HG03045 (cell line): Measurements from ENCODE around the gene FAM81B.
"Not testable (repeated sequence)": the region's sequence is repeated elsewhere in the genome, so short reads cannot be mapped to it uniquely, and the experiment has no call there.

ENCODE experiments used
- ATAC-seq: cut with Tn5 transposase; IDR thresholded peaks from one replicate; pipeline ENCODE4 v1.9.1; 2021; ENCODE audit warnings: mild to moderate bottlenecking, moderate library complexity; ENCODE audit not compliant: unreplicated experiment

FAM81B gene, protein sequence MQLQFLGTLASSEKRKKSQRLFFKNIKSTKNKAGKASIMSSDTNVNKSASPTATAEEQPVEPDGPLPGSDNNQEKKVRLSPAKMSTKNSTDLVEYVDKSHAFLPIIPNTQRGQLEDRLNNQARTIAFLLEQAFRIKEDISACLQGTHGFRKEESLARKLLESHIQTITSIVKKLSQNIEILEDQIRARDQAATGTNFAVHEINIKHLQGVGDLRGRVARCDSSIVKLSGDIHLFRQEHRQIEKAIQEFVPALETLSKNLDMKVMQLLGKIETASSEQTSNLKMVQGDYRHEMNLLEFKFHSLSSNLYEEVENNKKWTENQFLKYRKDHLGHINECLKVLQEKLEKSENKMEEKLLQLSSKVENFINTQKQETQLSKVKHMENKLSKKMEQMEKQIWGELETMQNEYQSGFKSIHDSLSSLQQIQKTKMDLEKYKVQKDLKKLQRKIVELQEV

DNA sequence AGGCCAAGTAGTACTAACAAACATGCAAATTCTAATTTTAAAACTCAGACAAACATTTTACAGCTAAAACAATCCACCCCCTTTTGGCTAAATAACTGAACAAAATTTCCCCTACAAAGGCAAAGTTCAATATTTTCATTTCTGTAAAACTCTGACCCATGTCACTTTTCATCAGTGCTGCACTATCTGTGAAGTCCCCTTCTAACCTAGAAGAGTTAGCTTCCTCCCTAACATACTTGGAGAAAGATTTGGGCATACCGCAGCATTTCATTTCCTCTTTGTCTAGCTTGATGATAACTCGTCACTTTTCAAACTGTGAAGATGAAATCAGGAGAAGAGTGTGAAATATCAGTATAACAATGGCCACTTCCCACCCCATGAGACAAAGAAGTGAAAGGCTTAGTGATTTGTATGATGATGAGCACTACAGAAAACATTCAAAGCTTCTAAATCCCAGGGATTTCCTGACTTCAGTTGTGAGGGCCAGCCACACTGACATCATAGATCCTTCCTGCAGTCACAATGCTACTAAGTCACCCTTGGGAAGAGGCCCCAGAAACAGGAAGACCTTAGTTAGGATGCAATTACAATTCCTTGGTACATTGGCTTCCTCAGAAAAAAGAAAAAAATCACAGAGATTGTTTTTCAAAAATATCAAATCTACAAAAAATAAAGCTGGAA is at the start of gene FAM81B:
Gene FAM81B (plus strand): TSS at position 555 of the 681 bp plus-strand sequence. CDS start 24 bp downstream, at position 579.
- ATAC-seq, result no peak

DNA sequence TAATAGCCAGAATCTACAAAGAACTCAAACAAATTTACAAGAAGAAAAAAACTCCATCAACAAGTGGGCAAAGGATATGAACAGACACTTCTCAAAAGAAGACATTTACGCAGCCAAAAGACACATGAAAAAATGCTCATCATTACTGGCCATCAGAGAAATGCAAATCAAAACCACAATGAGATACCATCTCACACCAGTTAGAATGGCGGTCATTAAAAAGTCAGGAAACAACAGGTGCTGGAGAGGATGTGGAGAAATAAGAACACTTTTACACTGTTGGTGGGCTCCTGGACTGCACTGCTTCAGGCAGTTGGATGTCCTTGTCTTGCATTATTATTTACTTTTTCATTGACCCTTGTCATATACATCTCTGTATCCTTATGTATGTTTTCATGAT is 49.7 kb upstream of the FAM81B start:
- not testable (repeated sequence) for ATAC-seq

GRCh38 chr5:95347506-95348120 is 43.6 kb upstream of the FAM81B start:
- ATAC-seq, result no peak

- no peak for ATAC-seq
Observed at GRCh38 chr5:95350631-95351030, 40.5 kb upstream of the FAM81B start.

- no peak for ATAC-seq
Observed at GRCh38 chr5:95352691-95353090, 38.5 kb upstream of the FAM81B start.

DNA sequence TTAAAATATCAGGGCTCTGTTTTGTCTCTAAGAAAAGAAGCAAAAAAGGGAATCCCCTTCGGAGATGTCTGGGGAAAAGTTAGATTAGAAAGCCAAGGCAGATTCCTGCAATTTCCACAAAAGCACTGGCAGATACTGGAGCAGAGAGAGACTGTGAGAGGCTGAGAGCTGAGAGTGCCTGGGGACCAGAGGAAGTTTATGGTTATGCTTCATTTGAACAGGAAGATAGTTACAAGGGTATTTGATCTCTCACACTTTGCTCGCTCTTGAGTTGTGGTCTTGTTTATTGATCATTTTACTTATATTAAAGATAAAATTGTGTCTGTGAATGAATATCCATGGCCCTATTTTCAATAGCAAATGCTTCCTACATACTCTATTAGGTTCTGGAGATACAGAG is 32.8 kb upstream of the FAM81B start:
- ATAC-seq, result no peak

- ATAC-seq, result no peak
Observed at GRCh38 chr5:95358848-95359247, 32.3 kb upstream of the FAM81B start.

DNA sequence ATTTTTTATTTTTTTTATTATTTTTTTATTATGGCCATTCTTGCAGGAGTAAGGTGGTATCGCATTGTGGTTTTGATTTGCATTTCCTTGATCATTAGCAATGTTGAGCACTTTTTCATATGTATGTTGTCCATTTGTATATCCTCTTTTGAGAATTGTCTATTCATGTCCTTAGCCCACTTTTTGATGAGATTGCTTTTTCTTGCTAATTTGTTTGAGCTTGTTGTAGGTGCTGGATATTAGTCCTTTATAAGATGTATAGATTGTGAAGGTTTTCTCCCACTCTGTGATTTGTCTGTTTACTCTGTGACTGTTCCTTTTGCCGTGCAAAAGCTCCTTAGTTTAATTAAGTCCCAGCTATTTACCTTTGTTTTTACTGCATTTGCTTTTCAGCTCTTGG is 30.5 kb upstream of the FAM81B start:
- ATAC-seq, result not testable (repeated sequence)

DNA sequence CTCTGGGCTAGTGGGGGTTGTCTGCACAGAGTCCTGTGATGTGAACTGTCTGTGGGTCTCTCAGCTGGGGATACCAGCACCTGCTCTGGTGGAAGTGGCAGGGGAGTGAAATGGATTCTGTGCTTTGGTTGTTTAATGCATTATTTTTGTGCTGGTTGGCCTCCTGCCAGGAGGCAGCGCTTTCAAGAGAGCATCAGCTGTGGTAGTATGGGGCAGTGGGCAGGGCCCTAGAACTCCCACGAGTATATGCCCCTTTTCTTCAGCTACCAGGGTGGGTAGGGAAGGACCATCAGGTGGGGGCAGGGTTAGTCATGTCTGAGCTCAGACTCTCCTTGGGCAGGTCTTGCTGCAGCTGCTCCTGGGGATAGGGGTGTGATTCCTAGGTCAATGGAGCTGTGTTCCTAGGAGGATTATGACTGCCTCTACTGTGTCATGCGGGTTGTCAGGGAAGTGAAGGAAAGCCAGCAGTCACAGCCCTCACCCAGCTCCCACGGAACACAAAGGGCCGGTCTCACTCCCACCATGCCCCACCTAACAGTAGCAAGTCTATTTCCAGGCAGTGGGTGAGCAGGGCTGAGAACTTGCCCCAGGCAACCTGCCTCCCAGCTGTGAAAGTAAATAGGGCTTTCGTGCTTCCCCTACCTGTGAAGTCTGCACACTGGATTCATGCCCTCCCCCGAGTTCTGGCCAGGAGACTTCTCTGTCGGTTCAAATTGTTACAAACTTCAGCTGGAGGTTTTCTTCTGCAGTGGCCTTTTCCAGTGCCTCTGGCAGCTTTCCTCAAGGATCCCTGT is 25.7 kb upstream of the FAM81B start:
- ATAC-seq, result no peak

GRCh38 chr5:95369782-95370181 is 21.4 kb upstream of the FAM81B start:
- no peak for ATAC-seq

GRCh38 chr5:95374061-95374460 is 17.1 kb upstream of the FAM81B start:
- ATAC-seq, result no peak

GRCh38 chr5:95375591-95375990 is 15.6 kb upstream of the FAM81B start:
- ATAC-seq, result no peak

GRCh38 chr5:95379133-95379532 is 12.0 kb upstream of the FAM81B start:
- no peak for ATAC-seq

- no peak for ATAC-seq
Observed at GRCh38 chr5:95380103-95380628, 11.0 kb upstream of the FAM81B start.

- ATAC-seq, result no peak
Observed at GRCh38 chr5:95382801-95383200, 8.4 kb upstream of the FAM81B start.

- ATAC-seq, result no peak
Observed at GRCh38 chr5:95384485-95385213, 6.5 kb upstream of the FAM81B start.

DNA sequence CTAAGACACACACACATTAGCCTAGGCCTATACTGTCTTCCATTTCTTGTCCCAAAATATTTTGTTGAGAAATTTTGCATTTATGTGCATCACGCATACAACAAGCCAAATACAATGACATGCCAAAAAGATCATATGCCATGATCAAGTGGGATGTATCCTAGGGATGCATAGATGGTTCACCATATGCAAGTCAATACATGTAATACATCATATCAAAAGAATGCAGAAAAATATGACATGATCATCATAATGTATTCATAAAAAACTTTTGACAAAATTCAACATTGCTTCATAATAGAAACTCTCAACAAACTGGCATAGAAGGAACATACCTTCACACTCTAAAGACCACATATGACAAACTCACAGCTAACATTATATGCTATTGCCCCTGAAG is 5.8 kb upstream of the FAM81B start:
- no peak for ATAC-seq

DNA sequence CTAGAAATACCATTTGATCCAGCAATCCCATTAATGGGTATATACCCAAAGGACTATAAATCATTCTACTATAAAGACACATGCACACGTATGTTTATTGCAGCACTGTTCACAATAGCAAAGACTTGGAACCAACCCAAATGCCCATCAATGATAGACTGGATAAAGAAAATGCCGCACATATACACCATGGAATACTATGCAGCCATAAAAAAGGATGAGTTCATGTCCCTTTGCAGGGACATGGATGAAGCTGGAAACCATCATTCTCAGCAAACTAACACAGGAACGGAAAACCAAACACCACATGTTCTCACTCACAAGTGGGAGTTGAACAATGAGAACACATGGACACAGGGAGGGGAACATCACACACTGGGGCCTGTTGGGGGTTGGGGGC is 799 bp downstream of the FAM81B start:
- ATAC-seq, result not testable (repeated sequence)

DNA sequence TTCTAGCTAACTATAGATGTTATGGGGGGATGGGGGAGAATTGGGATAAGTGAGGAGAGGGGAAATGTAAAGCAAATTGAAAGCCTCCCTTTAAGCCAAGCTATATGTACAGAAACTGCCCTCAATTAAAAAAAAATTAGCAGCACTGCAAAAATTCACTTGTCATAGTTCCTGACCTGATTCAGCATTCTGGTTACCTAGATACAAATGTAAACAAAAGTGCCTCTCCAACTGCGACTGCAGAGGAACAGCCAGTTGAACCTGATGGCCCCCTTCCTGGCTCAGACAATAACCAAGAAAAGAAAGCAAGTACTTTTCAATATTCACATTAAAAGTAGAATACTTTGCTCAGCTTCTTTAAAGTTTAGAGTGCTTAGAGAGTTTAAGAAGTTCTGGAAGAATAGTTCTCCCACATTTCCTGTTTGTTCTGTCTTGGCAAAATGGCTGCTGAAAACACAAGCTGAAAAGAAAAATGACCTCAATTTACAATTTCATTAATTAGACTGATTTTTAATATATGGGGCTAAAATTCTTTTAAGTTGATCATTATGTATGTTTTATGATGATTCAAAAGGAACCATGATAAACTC is 1.5 kb downstream of the FAM81B start:
- no peak for ATAC-seq

GRCh38 chr5:95393279-95393678 is 2.1 kb downstream of the FAM81B start:
- ATAC-seq, result no peak
